Calu3 (cell line): ENCODE results near the gene TPSG1. TPM values are rescaled to one million over a fixed set of nuclear protein-coding genes. Genes with fewer than 3 reads are reported as not detected.
"Not testable (repeated sequence)": the region's sequence is repeated elsewhere in the genome, so short reads cannot be mapped to it uniquely, and the experiment has no call there.

Source experiments
- BruUV-seq: library from RNA; stranded (reverse); fragments of 400-500 nt; replicated peaks from 2 replicates; lab custom pipeline; 2021; lab: Mats Ljungman, UMichigan
- CTCF ChIA-PET: fragments of 300-600 bp; sonication (Branson Sonifier 250); formaldehyde crosslinking; loops from one replicate; lab custom pipeline; 2022; ENCODE audit warnings: antibody characterized with exemption; lab: Charles Lee
- DNase-seq: peaks from one replicate; pipeline ENCODE4 v3.0.0; 2022
- H3K27ac Mint-ChIP-seq: one replicate; pipeline ENCODE4 v1.8.0; 2022; ENCODE audit warnings: mixed read lengths; ENCODE audit not compliant: unreplicated experiment
- H3K27me3 Mint-ChIP-seq: one replicate; pipeline ENCODE4 v1.8.0; 2022; ENCODE audit warnings: mixed read lengths; ENCODE audit not compliant: unreplicated experiment
- H3K36me3 Mint-ChIP-seq: one replicate; pipeline ENCODE4 v1.8.0; 2022; ENCODE audit warnings: mild to moderate bottlenecking, moderate library complexity, mixed read lengths; ENCODE audit not compliant: insufficient read depth, unreplicated experiment
- H3K4me1 Mint-ChIP-seq: one replicate; pipeline ENCODE4 v1.8.0; 2022; ENCODE audit warnings: mild to moderate bottlenecking, low read depth, mixed read lengths; ENCODE audit not compliant: unreplicated experiment
- H3K4me3 Mint-ChIP-seq: one replicate; pipeline ENCODE4 v1.8.0; 2022; ENCODE audit warnings: mild to moderate bottlenecking, low read depth, moderate library complexity, mixed read lengths; ENCODE audit not compliant: unreplicated experiment
- H3K9me3 Mint-ChIP-seq: one replicate; pipeline ENCODE4 v1.8.0; 2022; ENCODE audit warnings: low read depth, mixed read lengths; ENCODE audit not compliant: unreplicated experiment
- intact Hi-C: fragments of 100-400 bp; cut with micrococcal nuclease; formaldehyde crosslinking; loops from one replicate; pipeline ENCODE4 v1.10.0; 2022; ENCODE audit not compliant: unreplicated experiment
- total RNA-seq: library from RNA; stranded (reverse); gene quantifications from 2 replicates; pipeline ENCODE4 v1.2.3, GENCODE V29; 2022
- TF ChIP-seq, protein P1 (sequence below): fragments of 200-600 bp; IDR thresholded peaks from one replicate; pipeline ENCODE4 v1.8.0; 2022; ENCODE audit warnings: antibody characterized with exemption; ENCODE audit not compliant: unreplicated experiment

The TPSG1 gene
- total RNA-seq, 1 experiment from 2014 or later: not detected

DNA sequence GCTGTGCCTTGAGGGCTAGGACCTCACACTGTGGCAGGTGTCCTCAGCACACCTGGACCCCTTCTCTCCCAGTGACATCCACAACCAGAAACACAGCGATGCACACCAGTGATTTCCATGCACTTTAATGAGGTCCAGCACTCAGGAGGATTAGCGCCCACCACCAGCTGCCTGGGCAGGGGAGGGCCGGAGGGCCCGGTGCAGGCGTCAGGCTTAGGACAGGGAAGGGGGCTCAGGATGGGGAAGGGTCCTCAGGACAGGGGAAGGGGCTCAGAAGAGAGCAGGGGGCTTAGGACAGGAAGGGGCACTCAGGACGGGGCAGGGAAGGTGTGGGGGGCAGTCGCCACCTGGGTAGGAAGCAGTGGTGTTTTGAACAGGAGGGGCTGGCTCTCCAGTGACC lies 3.2 kb upstream of the TPSG1 start:
- H3K4me1 Mint-ChIP-seq, H3K27ac Mint-ChIP-seq, BruUV-seq, intact Hi-C loops, CTCF ChIA-PET, DNase-seq, H3K36me3 Mint-ChIP-seq, H3K4me3 Mint-ChIP-seq, H3K9me3 Mint-ChIP-seq: not testable (repeated sequence)
- H3K27me3 Mint-ChIP-seq: peaks cover 53% of the 10 kb centered on the region

DNA sequence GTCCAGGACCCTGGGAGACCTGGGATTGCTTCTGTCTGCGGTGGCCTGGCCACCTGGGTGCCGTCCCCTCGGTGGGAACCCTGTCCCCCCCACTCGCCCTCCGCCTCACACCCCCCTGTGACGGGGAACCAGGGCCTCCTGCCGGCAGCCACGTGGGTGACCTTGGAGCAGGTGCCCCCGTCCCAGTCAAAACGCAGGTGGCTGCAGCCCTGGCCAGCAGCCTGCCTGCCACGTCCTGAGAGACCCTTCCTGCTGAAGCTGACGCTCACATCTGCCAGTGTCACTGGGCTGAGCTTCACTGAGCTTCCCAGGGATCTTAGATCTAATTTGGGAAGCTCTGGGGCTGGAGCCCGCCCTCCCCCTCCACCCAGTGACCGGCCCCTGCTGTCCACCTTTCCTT lies 1.6 kb upstream of the TPSG1 start:
- BruUV-seq, DNase-seq, H3K36me3 Mint-ChIP-seq, CTCF ChIA-PET, H3K27ac Mint-ChIP-seq, intact Hi-C loops, H3K4me3 Mint-ChIP-seq, H3K9me3 Mint-ChIP-seq: not testable (repeated sequence)
- peaks cover 68% of the 10 kb centered on the region for H3K27me3 Mint-ChIP-seq
- peaks cover 11% of the 10 kb centered on the region for H3K4me1 Mint-ChIP-seq

DNA sequence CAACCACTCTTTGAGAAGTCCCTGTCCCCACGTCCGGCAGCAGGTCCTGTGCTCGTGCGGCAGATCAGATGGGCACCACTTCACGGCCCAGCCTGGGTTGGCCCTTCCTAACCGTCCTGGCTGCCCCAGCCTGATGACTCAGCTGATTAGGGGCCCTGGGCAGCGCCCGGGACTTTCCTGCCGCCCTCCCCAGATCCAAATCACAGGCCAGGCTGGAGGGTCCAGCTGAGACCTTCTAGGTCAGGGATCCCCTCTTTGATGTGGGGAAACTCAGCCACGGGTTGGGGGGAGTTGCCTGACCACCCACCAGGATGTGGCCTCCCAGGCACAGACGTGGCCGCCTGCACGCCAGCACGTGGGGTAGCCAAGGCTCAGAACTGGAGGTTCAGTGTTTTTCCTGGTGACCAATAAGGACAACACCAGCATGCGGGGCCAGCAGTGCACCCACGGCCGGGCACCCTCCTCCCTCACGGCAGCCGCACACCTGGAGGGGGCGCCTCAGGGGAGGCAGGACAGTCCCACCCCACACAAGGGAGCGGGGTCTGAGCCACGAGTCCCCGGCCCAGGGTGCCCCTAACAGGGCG lies 752 bp upstream of the TPSG1 start:
- Mint-ChIP-seq H3K27me3 (peaks cover 77% of the 10 kb centered on the region), H3K4me1 (peaks cover 18% of the 10 kb centered on the region), H3K27ac (peak overlapping the region; percentile 73)
- H3K4me3 Mint-ChIP-seq, intact Hi-C loops, H3K9me3 Mint-ChIP-seq, CTCF ChIA-PET, H3K36me3 Mint-ChIP-seq, BruUV-seq: not testable (repeated sequence)
- peak; percentile 32 for DNase-seq

DNA sequence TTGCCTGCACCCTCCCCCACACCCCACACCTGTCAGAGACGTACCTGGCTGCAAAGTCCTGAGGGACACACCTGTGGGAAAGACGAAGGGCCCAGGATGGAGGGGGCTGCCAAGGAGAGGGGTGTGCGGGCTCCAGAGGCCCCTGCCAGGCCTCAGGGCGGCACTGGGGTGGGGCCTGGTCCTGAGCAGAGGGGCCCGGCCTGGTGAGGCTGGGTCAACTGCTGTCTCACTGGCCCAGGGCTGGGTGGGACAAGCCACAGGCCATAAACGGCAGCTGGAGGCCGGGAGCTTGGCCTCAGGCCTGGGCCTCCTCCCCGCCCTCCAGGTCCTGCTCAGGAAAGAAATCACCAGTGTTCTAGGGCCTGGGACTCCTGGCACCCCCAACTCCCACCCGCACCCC lies 510 bp downstream of the TPSG1 start:
- no peak for DNase-seq
- Mint-ChIP-seq H3K36me3 (no peaks in the 10 kb centered on the region), H3K4me1 (peaks cover 18% of the 10 kb centered on the region), H3K27ac (no peak overlapping the region), H3K9me3 (no peaks in the 10 kb centered on the region), H3K27me3 (peaks cover 85% of the 10 kb centered on the region), H3K4me3 (no peak overlapping the region)
- TF ChIP-seq, protein P1, sequence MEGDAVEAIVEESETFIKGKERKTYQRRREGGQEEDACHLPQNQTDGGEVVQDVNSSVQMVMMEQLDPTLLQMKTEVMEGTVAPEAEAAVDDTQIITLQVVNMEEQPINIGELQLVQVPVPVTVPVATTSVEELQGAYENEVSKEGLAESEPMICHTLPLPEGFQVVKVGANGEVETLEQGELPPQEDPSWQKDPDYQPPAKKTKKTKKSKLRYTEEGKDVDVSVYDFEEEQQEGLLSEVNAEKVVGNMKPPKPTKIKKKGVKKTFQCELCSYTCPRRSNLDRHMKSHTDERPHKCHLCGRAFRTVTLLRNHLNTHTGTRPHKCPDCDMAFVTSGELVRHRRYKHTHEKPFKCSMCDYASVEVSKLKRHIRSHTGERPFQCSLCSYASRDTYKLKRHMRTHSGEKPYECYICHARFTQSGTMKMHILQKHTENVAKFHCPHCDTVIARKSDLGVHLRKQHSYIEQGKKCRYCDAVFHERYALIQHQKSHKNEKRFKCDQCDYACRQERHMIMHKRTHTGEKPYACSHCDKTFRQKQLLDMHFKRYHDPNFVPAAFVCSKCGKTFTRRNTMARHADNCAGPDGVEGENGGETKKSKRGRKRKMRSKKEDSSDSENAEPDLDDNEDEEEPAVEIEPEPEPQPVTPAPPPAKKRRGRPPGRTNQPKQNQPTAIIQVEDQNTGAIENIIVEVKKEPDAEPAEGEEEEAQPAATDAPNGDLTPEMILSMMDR: no peak
- BruUV-seq: no TSS peak
- intact Hi-C loops: no loop called here
- CTCF ChIA-PET: no interaction called here

DNA sequence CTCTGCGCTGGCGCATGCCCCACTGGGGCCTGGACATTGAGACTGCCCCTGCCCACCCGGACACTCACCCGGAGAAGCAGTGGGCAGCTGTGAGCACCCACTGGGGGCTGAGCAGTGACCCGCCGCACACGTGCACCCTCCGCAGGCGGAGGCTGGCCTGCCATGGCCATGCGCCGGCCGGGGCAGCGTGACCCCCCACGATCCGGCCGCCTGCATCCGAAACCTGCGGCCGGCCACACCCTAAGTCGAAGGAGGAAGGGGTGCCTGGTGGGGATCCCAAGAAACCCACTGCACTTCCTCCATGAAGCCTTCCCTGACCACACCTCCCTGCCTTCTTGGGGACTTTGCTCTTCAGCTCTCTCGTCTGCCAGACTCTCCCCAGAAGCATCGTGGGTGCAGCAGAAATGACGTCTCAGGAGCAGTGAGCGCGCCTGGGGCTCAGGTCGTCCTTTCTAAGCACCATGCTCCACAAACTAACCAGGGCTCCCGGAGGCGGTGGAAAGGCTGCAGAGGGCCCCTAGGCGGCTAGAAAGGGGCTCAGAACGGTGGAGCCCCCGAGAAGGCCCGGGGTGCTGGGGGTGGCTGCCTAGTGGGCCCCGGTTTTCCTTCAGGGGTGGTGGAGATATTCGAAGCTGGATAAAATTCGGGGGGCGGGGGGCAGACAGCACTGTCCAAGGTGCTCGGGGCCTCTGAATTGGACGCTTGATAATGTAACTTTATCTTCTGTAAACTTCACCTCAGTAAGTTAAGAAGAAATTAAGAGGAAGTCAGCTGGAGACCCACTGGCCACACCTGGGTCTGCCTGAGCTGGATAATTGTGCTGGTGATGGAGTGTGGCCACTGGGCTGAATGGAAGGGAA lies 1.5 kb downstream of the TPSG1 start:
- TF ChIP-seq, protein P1: no peak
- no peak overlapping the region for H3K27ac Mint-ChIP-seq
- peaks cover 93% of the 10 kb centered on the region for H3K27me3 Mint-ChIP-seq
- H3K4me3 Mint-ChIP-seq: no peak overlapping the region
- CTCF ChIA-PET: no interaction called here
- no peaks in the 10 kb centered on the region for H3K36me3 Mint-ChIP-seq
- peaks cover 18% of the 10 kb centered on the region for H3K4me1 Mint-ChIP-seq
- no peaks in the 10 kb centered on the region for H3K9me3 Mint-ChIP-seq
- no TSS peak for BruUV-seq
- intact Hi-C loops: no loop called here
- DNase-seq: no peak
